ENCODE data around the gene NTRK3.

- no peak for TF ChIP-seq CTCF (IDR thresholded peaks at IDR 0.05; ENCODE audit: low read depth, low read length, poor library complexity, severe bottlenecking)
- no peak for TF ChIP-seq EZH2phosphoT487 (IDR thresholded peaks at IDR 0.05; ENCODE audit: borderline replicate concordance, low read length)
These were observed 294.1 kb downstream of the NTRK3 start for GRCh38 chr15:87962428-87962827.
